HepG2 (cell line): ENCODE results near the gene SMOC1. TPM values are rescaled to one million over a fixed set of nuclear protein-coding genes. Genes with fewer than 3 reads are reported as not detected.
A peak's percentile ranks its signal among the peaks of the same experiment; 100 is the strongest.

Experiments used
- BCL6 ChIP-seq: IDR thresholded peaks from 2 replicates; pipeline ENCODE4 v1.6.1; 2016; ENCODE audit warnings: missing genetic modification reagents, missing compliant biosample characterization
- CEBPG ChIP-seq: IDR thresholded peaks from 2 replicates; pipeline ENCODE4 v1.6.1; 2016
- HDAC1 ChIP-seq: sonication (generic); formaldehyde crosslinking; IDR thresholded peaks from 2 replicates; pipeline ENCODE4 v1.5.1; 2020; ENCODE audit warnings: mild to moderate bottlenecking, missing genetic modification reagents
- MAF1 ChIP-seq: sonication (generic); formaldehyde crosslinking; IDR thresholded peaks from 2 replicates; pipeline ENCODE4 v1.5.0; 2020; ENCODE audit warnings: missing genetic modification reagents, borderline replicate concordance
- MEIS1 ChIP-seq: sonication (generic); formaldehyde crosslinking; IDR thresholded peaks from 2 replicates; pipeline ENCODE4 v1.9.0; 2021; ENCODE audit warnings: mild to moderate bottlenecking, missing genetic modification reagents, moderate library complexity, borderline replicate concordance
- PHF8 ChIP-seq: sonication (generic); formaldehyde crosslinking; IDR thresholded peaks from 2 replicates; pipeline ENCODE4 v1.5.0; 2020; ENCODE audit warnings: missing genetic modification reagents
- SNAI1 ChIP-seq: sonication (generic); formaldehyde crosslinking; IDR thresholded peaks from 2 replicates; pipeline ENCODE4 v1.5.0; 2020; ENCODE audit warnings: mild to moderate bottlenecking, missing genetic modification reagents, borderline replicate concordance
- STAT5B ChIP-seq: sonication (generic); formaldehyde crosslinking; IDR thresholded peaks from 2 replicates; pipeline ENCODE4 v1.4.0; 2020; ENCODE audit warnings: missing genetic modification reagents
- TRIM24 ChIP-seq: sonication (generic); formaldehyde crosslinking; IDR thresholded peaks from 2 replicates; pipeline ENCODE4 v1.8.0; 2022; ENCODE audit warnings: mild to moderate bottlenecking, missing genetic modification reagents
- ZBTB3 ChIP-seq: sonication (generic); formaldehyde crosslinking; IDR thresholded peaks from 2 replicates; pipeline ENCODE4 v1.4.0; 2020; ENCODE audit warnings: low read depth, mild to moderate bottlenecking, moderate library complexity, missing genetic modification reagents, borderline replicate concordance
- ZFY ChIP-seq: sonication (generic); formaldehyde crosslinking; IDR thresholded peaks from 2 replicates; pipeline ENCODE4 v1.4.0; 2020; ENCODE audit warnings: missing genetic modification reagents
- ZMAT3 ChIP-seq: sonication (generic); formaldehyde crosslinking; conservative IDR thresholded peaks from 2 replicates; pipeline ENCODE4 v1.7.0; 2021; ENCODE audit warnings: missing genetic modification reagents
- ZNF121 ChIP-seq: sonication (generic); formaldehyde crosslinking; IDR thresholded peaks from 2 replicates; pipeline ENCODE4 v1.5.0; 2020; ENCODE audit warnings: mild to moderate bottlenecking, missing genetic modification reagents
- ZNF619 ChIP-seq: sonication (generic); formaldehyde crosslinking; IDR thresholded peaks from 2 replicates; pipeline ENCODE4 v1.4.0; 2020; ENCODE audit warnings: mild to moderate bottlenecking, missing genetic modification reagents
- ZNF709 ChIP-seq: sonication (generic); formaldehyde crosslinking; IDR thresholded peaks from 2 replicates; pipeline ENCODE4 v1.5.0; 2020; ENCODE audit warnings: mild to moderate bottlenecking, missing genetic modification reagents
- ZNF768 ChIP-seq: sonication (generic); formaldehyde crosslinking; IDR thresholded peaks from 2 replicates; pipeline ENCODE4 v1.4.0; 2020; ENCODE audit warnings: missing genetic modification reagents
- polyA plus RNA-seq, 8 experiments: library from polyadenylated mRNA; depleted of rRNA in 3 of 8; stranded (reverse) in 7 of 8; unstranded in 1 of 8; fragments of >200 nt; fragmentation: Illumina TruSeq in 4 of 8; extraction: Trizol in 4 of 8; gene quantifications; 2 replicates each; pipeline versions ENCODE4 v1.2.1 to v1.2.3, GENCODE V29; 2011 to 2016; ENCODE audit warnings: low read depth in 4 of 8, missing spikeins in 1 of 8, mixed read lengths in 1 of 8; ENCODE audit not compliant: insufficient read depth in 1 of 8
- total RNA-seq, 5 experiments: library from RNA; depleted of rRNA; stranded (reverse); fragments of >200 nt; fragmentation: Illumina TruSeq; extraction: Trizol; gene quantifications; 2 replicates each; pipeline ENCODE4 v1.2.3, GENCODE V29; 2016; ENCODE audit warnings: low read depth in 1 of 5
- TF ChIP-seq, protein P1 (sequence below): IDR thresholded peaks from 2 replicates; pipeline ENCODE4 v1.6.1; 2016
- TF ChIP-seq, protein P2 (sequence below): sonication (generic); formaldehyde crosslinking; IDR thresholded peaks from 2 replicates; pipeline ENCODE4; 2020; ENCODE audit warnings: missing genetic modification reagents, mild to moderate bottlenecking, borderline replicate concordance
- TF ChIP-seq, protein P3 (sequence below): sonication (generic); formaldehyde crosslinking; IDR thresholded peaks from 2 replicates; pipeline ENCODE4 v1.4.0; 2020; ENCODE audit warnings: missing genetic modification reagents
- TF ChIP-seq, protein P4 (sequence below): sonication (generic); formaldehyde crosslinking; IDR thresholded peaks from 2 replicates; pipeline ENCODE4 v1.8.0; 2022; ENCODE audit warnings: mild to moderate bottlenecking, missing genetic modification reagents; ENCODE audit not compliant: insufficient replicate concordance
- TF ChIP-seq, protein P5 (sequence below): sonication (generic); formaldehyde crosslinking; IDR thresholded peaks from 2 replicates; pipeline ENCODE4 v1.8.1; 2023; ENCODE audit warnings: mild to moderate bottlenecking, missing genetic modification reagents, borderline replicate concordance

Gene SMOC1
- total and polyA plus RNA-seq, 2 of the 13 experiments (the other 11 are each of a cell fraction or from before 2014, with no cell fraction given), result 17.8 to 35.6 TPM

DNA sequence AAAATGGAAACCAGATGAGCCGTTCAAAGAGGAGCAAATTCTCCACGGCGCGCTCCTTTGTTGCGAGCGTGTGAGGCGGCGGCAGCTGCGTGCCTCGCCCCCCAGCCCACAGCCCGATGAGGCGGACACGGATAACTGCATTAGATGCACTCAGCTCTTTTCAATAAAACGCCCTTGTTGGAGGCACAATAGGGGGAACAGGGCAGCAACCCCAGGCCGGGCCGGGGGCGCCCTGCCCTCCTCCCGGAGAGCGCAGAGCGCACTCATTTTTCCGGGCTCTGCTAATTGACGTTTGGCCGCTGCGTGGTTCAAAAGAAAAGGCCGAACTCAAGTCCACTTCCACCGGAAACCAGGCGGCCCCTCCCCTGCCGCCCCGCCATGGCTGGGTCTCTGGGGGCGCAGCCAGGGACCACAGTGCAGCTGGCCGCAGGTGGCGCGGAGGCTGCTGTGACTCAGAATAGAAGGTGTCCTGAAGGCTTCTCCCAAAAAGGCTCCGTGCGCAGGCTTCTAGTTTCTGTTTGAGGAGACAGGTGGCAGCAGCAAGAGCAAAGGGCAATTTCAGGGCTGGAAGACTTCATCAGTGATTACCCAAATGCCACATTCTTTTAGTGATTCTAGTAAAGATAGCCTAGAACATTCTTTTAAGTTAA, 29.0 kb upstream of the SMOC1 start (continued):
- TF ChIP-seq, protein P1, sequence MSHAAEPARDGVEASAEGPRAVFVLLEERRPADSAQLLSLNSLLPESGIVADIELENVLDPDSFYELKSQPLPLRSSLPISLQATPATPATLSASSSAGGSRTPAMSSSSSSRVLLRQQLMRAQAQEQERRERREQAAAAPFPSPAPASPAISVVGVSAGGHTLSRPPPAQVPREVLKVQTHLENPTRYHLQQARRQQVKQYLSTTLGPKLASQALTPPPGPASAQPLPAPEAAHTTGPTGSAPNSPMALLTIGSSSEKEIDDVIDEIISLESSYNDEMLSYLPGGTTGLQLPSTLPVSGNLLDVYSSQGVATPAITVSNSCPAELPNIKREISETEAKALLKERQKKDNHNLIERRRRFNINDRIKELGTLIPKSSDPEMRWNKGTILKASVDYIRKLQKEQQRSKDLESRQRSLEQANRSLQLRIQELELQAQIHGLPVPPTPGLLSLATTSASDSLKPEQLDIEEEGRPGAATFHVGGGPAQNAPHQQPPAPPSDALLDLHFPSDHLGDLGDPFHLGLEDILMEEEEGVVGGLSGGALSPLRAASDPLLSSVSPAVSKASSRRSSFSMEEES (CRISPR knock-in tag), result 0 out of 2 replicates have a peak, but pooled peaks have one; percentile 48
- no peak for TF ChIP-seq TRIM24 (CRISPR knock-in tag)
- TF ChIP-seq, protein P2, sequence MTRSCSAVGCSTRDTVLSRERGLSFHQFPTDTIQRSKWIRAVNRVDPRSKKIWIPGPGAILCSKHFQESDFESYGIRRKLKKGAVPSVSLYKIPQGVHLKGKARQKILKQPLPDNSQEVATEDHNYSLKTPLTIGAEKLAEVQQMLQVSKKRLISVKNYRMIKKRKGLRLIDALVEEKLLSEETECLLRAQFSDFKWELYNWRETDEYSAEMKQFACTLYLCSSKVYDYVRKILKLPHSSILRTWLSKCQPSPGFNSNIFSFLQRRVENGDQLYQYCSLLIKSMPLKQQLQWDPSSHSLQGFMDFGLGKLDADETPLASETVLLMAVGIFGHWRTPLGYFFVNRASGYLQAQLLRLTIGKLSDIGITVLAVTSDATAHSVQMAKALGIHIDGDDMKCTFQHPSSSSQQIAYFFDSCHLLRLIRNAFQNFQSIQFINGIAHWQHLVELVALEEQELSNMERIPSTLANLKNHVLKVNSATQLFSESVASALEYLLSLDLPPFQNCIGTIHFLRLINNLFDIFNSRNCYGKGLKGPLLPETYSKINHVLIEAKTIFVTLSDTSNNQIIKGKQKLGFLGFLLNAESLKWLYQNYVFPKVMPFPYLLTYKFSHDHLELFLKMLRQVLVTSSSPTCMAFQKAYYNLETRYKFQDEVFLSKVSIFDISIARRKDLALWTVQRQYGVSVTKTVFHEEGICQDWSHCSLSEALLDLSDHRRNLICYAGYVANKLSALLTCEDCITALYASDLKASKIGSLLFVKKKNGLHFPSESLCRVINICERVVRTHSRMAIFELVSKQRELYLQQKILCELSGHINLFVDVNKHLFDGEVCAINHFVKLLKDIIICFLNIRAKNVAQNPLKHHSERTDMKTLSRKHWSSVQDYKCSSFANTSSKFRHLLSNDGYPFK (CRISPR knock-in tag), result peak; percentile 59; the same call in 1 of the 2 replicates
- TF ChIP-seq ZMAT3 (CRISPR knock-in tag), result peak; percentile 76
- no peak; the same call in 1 of the 2 replicates for TF ChIP-seq STAT5B (CRISPR knock-in tag)
- TF ChIP-seq ZFY, result peak; percentile 76
- peak; percentile 47; the same call in 1 of the 2 replicates for TF ChIP-seq HDAC1 (CRISPR knock-in tag)
- TF ChIP-seq, protein P3, sequence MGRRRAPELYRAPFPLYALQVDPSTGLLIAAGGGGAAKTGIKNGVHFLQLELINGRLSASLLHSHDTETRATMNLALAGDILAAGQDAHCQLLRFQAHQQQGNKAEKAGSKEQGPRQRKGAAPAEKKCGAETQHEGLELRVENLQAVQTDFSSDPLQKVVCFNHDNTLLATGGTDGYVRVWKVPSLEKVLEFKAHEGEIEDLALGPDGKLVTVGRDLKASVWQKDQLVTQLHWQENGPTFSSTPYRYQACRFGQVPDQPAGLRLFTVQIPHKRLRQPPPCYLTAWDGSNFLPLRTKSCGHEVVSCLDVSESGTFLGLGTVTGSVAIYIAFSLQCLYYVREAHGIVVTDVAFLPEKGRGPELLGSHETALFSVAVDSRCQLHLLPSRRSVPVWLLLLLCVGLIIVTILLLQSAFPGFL (CRISPR knock-in tag), result no peak
- TF ChIP-seq ZNF768 (CRISPR knock-in tag), result peak; percentile 70; the same call in 1 of the 2 replicates
- TF ChIP-seq, protein P4, sequence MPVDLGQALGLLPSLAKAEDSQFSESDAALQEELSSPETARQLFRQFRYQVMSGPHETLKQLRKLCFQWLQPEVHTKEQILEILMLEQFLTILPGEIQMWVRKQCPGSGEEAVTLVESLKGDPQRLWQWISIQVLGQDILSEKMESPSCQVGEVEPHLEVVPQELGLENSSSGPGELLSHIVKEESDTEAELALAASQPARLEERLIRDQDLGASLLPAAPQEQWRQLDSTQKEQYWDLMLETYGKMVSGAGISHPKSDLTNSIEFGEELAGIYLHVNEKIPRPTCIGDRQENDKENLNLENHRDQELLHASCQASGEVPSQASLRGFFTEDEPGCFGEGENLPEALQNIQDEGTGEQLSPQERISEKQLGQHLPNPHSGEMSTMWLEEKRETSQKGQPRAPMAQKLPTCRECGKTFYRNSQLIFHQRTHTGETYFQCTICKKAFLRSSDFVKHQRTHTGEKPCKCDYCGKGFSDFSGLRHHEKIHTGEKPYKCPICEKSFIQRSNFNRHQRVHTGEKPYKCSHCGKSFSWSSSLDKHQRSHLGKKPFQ (CRISPR knock-in tag), result peak; percentile 26
- no peak for TF ChIP-seq ZNF709 (CRISPR knock-in tag)
- TF ChIP-seq SNAI1 (CRISPR knock-in tag), result no peak
- peak; percentile 73; the same call in 1 of the 2 replicates for TF ChIP-seq MAF1 (CRISPR knock-in tag)
- peak; percentile 52; the same call in 1 of the 2 replicates for TF ChIP-seq BCL6
- no peak for TF ChIP-seq ZNF121 (CRISPR knock-in tag)
- peak; percentile 72 for TF ChIP-seq PHF8
- peak; percentile 60; the same call in 1 of the 2 replicates for TF ChIP-seq ZNF619 (CRISPR knock-in tag)
- no peak for TF ChIP-seq MEIS1 (CRISPR knock-in tag)
- no peak for TF ChIP-seq ZBTB3 (CRISPR knock-in tag)
- TF ChIP-seq CEBPG (CRISPR knock-in tag), result no peak
- TF ChIP-seq, protein P5, sequence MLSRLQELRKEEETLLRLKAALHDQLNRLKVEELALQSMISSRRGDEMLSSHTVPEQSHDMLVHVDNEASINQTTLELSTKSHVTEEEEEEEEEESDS (CRISPR knock-in tag), result no peak
